ENCODE measurements around the gene TPX2.

TPX2 gene

GRCh38 chr20:31708736-31709534, 30.2 kb upstream of the TPX2 start:
- H3K4me3 ChIP-seq (ENCODE audit: low read depth, low read length) = no peak overlapping the region
- TF ChIP-seq CTCF (IDR thresholded peaks at IDR 0.05; ENCODE audit: low read depth, low read length, missing control alignments) = no peak
- no peak for DNase-seq (ENCODE audit: low read depth)

- no peak overlapping the region for H3K4me3 ChIP-seq (ENCODE audit: low read depth, low read length)
- no peak for DNase-seq (ENCODE audit: low read depth)
- TF ChIP-seq CTCF (IDR thresholded peaks at IDR 0.05; ENCODE audit: low read depth, low read length, missing control alignments) = no peak
Observed at GRCh38 chr20:31709939-31710338, 29.2 kb upstream of the TPX2 start.

- no peak overlapping the region for H3K4me3 ChIP-seq (ENCODE audit: low read depth, low read length)
- no peak for DNase-seq (ENCODE audit: low read depth)
- TF ChIP-seq CTCF (IDR thresholded peaks at IDR 0.05; ENCODE audit: low read depth, low read length, missing control alignments) = no peak
Observed at GRCh38 chr20:31710423-31711108, 28.5 kb upstream of the TPX2 start.

GRCh38 chr20:31711179-31712111, 27.6 kb upstream of the TPX2 start:
- no peak for TF ChIP-seq CTCF (IDR thresholded peaks at IDR 0.05; ENCODE audit: low read depth, low read length, missing control alignments)
- no peak overlapping the region for H3K4me3 ChIP-seq (ENCODE audit: low read depth, low read length)
- DNase-seq (ENCODE audit: low read depth) = no peak

GRCh38 chr20:31712112-31712553, 27.0 kb upstream of the TPX2 start:
- no peak overlapping the region for H3K4me3 ChIP-seq (ENCODE audit: low read depth, low read length)
- no peak for DNase-seq (ENCODE audit: low read depth)
- no peak for TF ChIP-seq CTCF (IDR thresholded peaks at IDR 0.05; ENCODE audit: low read depth, low read length, missing control alignments)

- DNase-seq (ENCODE audit: low read depth) = no peak
- no peak for TF ChIP-seq CTCF (IDR thresholded peaks at IDR 0.05; ENCODE audit: low read depth, low read length, missing control alignments)
- H3K4me3 ChIP-seq (ENCODE audit: low read depth, low read length) = no peak overlapping the region
Observed at GRCh38 chr20:31712564-31713311, 26.4 kb upstream of the TPX2 start.
